ENCODE data around the gene NPR2. TPM values are rescaled to one million over a fixed set of nuclear protein-coding genes. Genes with fewer than 3 reads are reported as not detected.

Gene NPR2
- total RNA-seq, 4 donors from 2014 or later = 12.7 to 39.3 (median 34.5) TPM

DNA sequence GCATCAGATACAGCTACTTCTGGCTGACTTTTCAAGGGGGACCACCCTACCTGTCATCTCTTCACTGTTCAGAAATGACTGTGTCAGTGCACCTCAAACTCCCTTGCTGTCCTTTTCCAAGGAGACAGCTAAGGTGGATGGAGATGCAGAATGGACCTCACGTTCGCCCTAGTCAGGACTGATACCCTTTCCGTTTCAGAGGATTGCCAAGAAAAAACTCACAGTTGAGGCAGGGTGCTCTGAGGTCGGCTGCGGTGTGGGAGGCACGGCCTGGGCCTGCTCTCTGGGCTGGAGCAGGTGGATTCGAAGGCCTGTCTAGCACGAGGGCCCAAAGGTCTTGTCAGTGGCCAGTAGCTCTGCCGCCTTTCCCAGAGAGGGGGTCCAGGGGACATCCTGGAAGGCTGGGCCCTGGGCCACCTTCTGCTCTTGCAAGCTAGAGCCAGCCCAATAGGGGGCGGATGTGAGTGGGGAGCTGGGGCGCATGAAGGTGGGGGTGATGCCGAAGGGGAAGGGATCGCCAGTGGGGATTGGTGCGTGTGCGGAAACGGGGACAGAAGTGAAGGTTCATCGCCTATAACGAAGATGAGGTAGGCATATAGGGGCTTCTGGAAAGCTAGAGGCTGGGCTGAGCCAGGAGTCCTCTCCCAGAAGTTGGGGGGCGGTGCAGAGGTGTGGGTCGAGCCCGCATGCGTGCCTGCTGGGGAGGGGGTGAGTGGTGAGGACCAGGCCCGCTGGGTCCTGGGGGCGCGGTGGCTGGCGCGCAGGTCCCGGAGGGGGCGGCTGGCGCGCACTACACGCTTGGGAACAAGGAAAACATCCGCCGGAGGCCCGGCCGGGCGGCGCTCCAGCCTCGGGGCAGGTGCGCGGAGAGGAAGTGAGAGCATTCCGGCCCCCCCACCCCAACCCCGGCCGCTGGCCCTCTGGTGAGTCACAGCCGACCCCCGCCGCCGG is 34.8 kb upstream of the NPR2 start:
- Histone ChIP-seq H3K4me1 (peaks cover 0 to 38% (median 19%) of the 10 kb centered on the region in 3 donors), H3K27me3 (no peaks in the 10 kb centered on the region), H3K9me3 (no peaks in the 10 kb centered on the region), H3K4me3 (peak overlapping the region; percentile 64 to 71), H3K27ac (peak overlapping the region; percentile 73 to 93 (median 88)), H3K36me3 (peaks cover 0 to 37% of the 10 kb centered on the region in 2 donors)
- TF ChIP-seq POLR2AphosphoS5 (IDR thresholded peaks at IDR 0.05) = no peak
- TF ChIP-seq, protein P1, sequence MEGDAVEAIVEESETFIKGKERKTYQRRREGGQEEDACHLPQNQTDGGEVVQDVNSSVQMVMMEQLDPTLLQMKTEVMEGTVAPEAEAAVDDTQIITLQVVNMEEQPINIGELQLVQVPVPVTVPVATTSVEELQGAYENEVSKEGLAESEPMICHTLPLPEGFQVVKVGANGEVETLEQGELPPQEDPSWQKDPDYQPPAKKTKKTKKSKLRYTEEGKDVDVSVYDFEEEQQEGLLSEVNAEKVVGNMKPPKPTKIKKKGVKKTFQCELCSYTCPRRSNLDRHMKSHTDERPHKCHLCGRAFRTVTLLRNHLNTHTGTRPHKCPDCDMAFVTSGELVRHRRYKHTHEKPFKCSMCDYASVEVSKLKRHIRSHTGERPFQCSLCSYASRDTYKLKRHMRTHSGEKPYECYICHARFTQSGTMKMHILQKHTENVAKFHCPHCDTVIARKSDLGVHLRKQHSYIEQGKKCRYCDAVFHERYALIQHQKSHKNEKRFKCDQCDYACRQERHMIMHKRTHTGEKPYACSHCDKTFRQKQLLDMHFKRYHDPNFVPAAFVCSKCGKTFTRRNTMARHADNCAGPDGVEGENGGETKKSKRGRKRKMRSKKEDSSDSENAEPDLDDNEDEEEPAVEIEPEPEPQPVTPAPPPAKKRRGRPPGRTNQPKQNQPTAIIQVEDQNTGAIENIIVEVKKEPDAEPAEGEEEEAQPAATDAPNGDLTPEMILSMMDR (IDR thresholded peaks at IDR 0.05) = peak in 3 of 4 experiments; percentile 58 to 84 (median 72)
- peak in 1 of 2 donors; percentile 26 for TF ChIP-seq POLR2A (IDR thresholded peaks at IDR 0.05)
- no peak for TF ChIP-seq EP300 (IDR thresholded peaks at IDR 0.05)
- 10 to 26% methylated on average over 12 to 20 of the region's 48 CpGs for WGBS, 2 donors (ENCODE audit: low coverage in 1 of 2)
- ATAC-seq = peak; percentile 85

DNA sequence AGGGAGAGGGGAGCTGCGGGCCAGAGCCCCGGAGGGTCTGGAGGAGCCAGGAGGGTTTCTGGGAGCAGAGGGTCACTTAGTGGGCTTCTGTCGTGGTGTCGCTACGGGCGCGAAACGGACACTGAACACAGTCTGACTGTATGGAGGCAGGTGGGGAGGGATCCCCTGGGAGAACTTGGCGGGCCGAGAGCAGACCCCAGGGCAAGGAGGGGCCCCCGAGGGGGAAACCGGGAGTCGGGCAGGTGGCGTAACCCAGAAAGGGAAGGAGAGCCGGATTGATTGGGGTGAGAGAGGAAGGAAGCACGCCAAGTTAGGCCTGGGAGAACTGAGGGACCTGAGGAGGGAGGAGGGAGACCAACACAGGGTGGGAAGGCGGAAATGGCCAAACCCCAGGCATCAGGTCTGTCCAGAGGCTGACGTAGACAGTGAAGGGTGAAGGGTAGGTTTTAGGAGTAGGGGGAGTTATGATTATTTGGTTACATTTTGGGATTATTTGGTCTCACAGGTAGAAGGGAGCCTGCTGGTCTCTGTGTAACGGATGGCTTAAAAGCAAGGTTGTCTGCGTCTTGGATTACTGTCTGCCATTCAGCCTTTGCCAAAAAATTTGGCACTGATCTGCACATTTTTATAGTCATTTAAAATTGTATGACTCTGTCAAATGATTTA is 34.0 kb upstream of the NPR2 start:
- 0% methylated on average over 7 to 20 of the region's 20 CpGs for WGBS, 2 donors (ENCODE audit: low coverage in 1 of 2)
- Histone ChIP-seq H3K36me3 (peaks cover 0 to 29% of the 10 kb centered on the region in 2 donors), H3K27me3 (no peaks in the 10 kb centered on the region), H3K4me1 (peaks cover 0 to 38% (median 19%) of the 10 kb centered on the region in 3 donors), H3K9me3 (no peaks in the 10 kb centered on the region), H3K27ac (peak overlapping the region; percentile 73 to 93 (median 88)), H3K4me3 (peak overlapping the region; percentile 64 to 71)
- peak; percentile 0 to 2 for TF ChIP-seq POLR2A (IDR thresholded peaks at IDR 0.05)
- no peak for TF ChIP-seq POLR2AphosphoS5 (IDR thresholded peaks at IDR 0.05)
- peak; percentile 68 for ATAC-seq

DNA sequence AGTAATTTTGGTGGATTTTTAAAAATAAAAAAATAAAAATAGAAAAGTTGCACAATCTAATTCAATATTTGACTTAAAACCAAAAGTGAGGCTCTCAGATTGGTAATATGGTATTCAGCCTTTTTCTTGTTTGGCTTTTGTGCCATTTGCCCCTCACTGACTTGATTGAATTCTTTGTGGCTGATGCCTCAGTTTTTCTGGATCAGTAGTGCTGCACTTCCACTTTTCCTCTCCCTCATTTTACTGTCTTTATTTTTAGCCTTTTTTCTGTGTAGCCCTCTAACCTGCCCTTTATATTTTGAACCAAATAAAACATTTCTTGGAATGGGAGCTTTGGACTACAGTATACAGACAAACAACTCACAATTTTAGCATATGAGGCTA is 33.5 kb upstream of the NPR2 start:
- Histone ChIP-seq H3K9me3 (no peaks in the 10 kb centered on the region), H3K4me1 (peaks cover 0 to 38% (median 19%) of the 10 kb centered on the region in 3 donors), H3K4me3 (peak overlapping the region in 1 of 2 donors; percentile 71), H3K27ac (peak overlapping the region; percentile 73 to 93 (median 88)), H3K27me3 (no peaks in the 10 kb centered on the region), H3K36me3 (peaks cover 0 to 24% of the 10 kb centered on the region in 2 donors)
- no peak for ATAC-seq
- TF ChIP-seq EP300 (IDR thresholded peaks at IDR 0.05) (no peak), POLR2A (IDR thresholded peaks at IDR 0.05) (no peak), POLR2AphosphoS5 (IDR thresholded peaks at IDR 0.05) (no peak)
- TF ChIP-seq, protein P1 (IDR thresholded peaks at IDR 0.05) = no peak

DNA sequence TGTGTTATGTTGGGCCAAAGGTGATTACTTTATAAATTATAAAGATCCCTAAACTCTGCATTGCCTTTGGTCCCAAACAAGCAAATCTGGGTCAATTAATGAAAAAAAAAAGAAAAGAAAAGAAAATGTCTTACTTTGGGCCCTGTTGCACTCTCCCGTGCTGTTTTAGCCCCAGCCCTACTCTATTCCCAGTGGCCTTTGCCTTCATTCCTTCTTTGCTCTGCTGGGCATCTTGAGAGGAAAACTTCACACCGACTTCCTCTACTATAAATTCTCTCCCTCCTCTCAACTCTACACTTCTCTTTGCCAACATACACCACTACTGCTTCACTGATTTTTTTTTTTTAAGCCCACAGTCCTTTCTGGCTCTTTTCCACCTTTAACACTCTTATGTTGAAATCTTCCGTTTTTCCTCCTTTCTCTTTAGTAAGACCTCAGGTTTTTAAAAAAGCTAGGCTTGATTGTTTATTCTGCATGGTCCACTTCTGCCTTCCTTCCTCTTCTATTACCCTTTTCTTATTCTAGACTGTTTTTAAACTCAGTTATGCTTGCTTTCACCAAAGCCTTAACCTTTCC is 32.8 kb upstream of the NPR2 start:
- no peak for ATAC-seq
- Histone ChIP-seq H3K27ac (peak overlapping the region in 3 of 4 donors; percentile 87 to 93 (median 88)), H3K9me3 (no peaks in the 10 kb centered on the region), H3K27me3 (no peaks in the 10 kb centered on the region), H3K4me3 (no peak overlapping the region), H3K4me1 (peaks cover 0 to 38% (median 19%) of the 10 kb centered on the region in 3 donors), H3K36me3 (peaks cover 0 to 17% of the 10 kb centered on the region in 2 donors)
- WGBS, 2 donors (ENCODE audit: low coverage in 1 of 2) = 41 to 66% methylated on average over 3 of the region's 3 CpGs
- TF ChIP-seq, protein P1 (IDR thresholded peaks at IDR 0.05) = no peak
- TF ChIP-seq EP300 (IDR thresholded peaks at IDR 0.05) (no peak), POLR2AphosphoS5 (IDR thresholded peaks at IDR 0.05) (no peak), POLR2A (IDR thresholded peaks at IDR 0.05) (no peak)

DNA sequence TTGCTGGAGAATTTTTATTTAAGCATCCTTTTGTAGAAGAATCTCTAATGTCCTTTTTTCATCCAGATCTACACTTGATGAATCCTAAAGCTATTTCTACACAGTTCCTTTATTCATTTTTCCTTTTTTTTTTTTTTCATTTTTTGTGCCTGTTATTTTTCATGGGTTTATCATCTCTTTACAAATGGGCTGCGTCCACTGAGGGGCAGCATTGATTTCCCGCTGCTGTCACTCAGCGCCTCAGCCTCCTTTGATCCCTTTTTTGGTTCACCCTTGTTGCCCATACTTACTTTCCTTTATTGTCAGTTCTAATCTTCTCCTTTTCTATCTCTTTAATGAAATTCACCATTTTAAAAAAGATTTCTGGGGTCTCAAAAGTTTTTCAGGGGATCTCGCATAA is 31.6 kb upstream of the NPR2 start:
- no peaks in the 10 kb centered on the region for H3K9me3 ChIP-seq
- TF ChIP-seq POLR2AphosphoS5 (IDR thresholded peaks at IDR 0.05) = no peak
- TF ChIP-seq, protein P1 (IDR thresholded peaks at IDR 0.05) = no peak
- no peak for TF ChIP-seq POLR2A (IDR thresholded peaks at IDR 0.05)
- peaks cover 0 to 38% (median 19%) of the 10 kb centered on the region in 3 donors for H3K4me1 ChIP-seq
- no peak for ATAC-seq
- H3K4me3 ChIP-seq = no peak overlapping the region
- 94% methylated on average over 4 of the region's 4 CpGs; no CpG with 5 or more reads in 1 of the 2 donors for WGBS, 2 donors (ENCODE audit: low coverage in 1 of 2)
- no peaks in the 10 kb centered on the region for H3K27me3 ChIP-seq
- peaks cover 0 to 5% of the 10 kb centered on the region in 2 donors for H3K36me3 ChIP-seq
- H3K27ac ChIP-seq = no peak overlapping the region
